IPS-20b (cell line): ENCODE data around the gene CRTC1.
"Not testable (repeated sequence)": the region's sequence is repeated elsewhere in the genome, so short reads cannot be mapped to it uniquely, and the experiment has no call there.

Experiments
- H3K27ac ChIP-seq: one replicate; pipeline ENCODE4 v1.5.1; 2013; ENCODE audit warnings: low read length
- H3K27me3 ChIP-seq: 2 replicates; pipeline ENCODE4 v1.6.1; 2013; ENCODE audit warnings: mild to moderate bottlenecking, low read length, inconsistent platforms; ENCODE audit not compliant: insufficient read depth
- H3K36me3 ChIP-seq: 2 replicates; pipeline ENCODE4 v1.6.1; 2013; ENCODE audit warnings: low read depth, mild to moderate bottlenecking, inconsistent platforms, low read length, moderate library complexity; ENCODE audit not compliant: insufficient read depth
- H3K4me1 ChIP-seq: 2 replicates; pipeline ENCODE4 v1.6.1; 2013; ENCODE audit warnings: mild to moderate bottlenecking, control low read depth, inconsistent platforms, low read length, moderate library complexity; ENCODE audit not compliant: insufficient read depth
- H3K4me3 ChIP-seq: 2 replicates; pipeline ENCODE4 v1.5.1; 2013; ENCODE audit warnings: mild to moderate bottlenecking, low read length, inconsistent platforms
- H3K9ac ChIP-seq: 2 replicates; pipeline ENCODE4 v1.6.1; 2013; ENCODE audit warnings: low read depth, mild to moderate bottlenecking, inconsistent platforms, low read length, moderate library complexity
- H3K9me3 ChIP-seq: 2 replicates; pipeline ENCODE4 v1.6.1; 2013; ENCODE audit warnings: mild to moderate bottlenecking, low read depth, low read length, inconsistent platforms; ENCODE audit not compliant: insufficient read depth

The CRTC1 gene

DNA sequence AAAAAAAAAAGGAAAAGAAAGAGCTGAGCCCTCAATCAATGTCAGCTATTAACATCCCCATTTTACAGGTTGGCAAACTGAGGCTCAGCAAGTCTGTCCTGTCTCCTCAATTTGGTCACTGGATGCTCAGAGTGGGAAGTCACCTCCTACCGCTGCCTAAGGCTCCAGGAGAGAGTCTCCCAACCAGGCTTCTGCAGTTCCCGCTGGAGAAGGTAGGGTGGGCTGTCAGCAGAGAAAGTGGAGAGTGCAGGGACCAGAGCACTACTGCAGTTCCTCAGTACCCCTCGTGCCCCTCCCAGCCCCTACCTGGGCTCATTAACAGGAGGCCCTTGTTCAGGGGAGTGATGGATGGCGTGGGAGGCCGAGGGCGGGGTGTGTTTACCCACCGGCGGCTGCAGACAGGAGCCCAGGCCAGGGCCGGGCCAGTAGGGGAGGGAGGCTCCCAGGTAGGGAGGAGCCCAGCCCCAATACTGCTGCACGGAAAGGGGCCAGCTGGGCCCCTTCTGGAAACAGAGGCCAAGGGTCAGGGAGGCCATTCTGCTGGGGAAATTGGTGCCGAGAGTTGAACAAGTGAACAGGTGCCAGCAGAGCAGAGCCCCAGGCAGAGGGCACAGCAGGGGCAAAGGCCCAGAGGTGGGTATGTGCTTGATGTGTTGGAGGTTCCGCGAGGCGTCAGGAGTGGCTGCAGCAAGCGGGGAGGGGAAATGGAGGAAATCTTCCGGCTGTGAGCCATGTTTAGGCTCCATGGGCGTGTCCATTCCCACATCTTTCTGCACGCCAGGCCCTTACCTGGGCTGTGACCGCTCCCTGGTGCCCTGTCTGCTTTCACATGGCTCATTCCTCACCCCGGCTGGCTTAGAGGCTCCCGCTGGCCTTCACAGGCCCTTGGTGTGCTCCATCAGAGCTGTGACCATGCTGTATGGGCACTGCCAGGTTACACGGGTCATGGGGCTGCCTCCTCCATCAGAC lies 115.2 kb downstream of the CRTC1 start:
- Histone ChIP-seq H3K9ac (no peak overlapping the region), H3K4me1 (no peaks in the 10 kb centered on the region), H3K27ac (no peak overlapping the region), H3K27me3 (peaks cover 91% of the 10 kb centered on the region), H3K36me3 (no peaks in the 10 kb centered on the region), H3K9me3 (no peaks in the 10 kb centered on the region), H3K4me3 (no peak overlapping the region)

DNA sequence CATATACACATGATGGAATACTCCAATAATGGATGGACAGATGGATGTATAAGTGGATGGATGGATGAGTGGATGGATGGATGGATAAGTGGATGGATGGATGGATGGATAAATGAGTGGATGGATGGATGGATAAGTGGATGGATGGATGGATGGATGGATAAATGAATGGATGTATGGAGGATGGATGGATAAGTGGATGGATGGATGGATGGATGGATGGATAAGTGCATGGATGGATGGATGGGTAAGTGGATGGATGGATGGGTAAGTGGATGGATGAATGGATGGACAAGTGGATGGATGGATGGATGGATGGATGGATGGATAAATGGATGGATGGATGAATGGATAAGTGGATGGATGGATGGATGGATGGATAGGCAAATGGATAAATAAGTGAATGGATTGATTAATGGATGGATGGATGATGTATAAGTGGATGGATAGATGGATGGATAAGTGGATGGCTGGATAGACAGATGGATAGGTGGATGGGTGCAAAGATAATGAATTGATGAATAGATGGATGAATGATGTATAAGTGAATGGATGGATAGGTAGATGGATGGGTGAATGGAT lies 116.0 kb downstream of the CRTC1 start:
- Histone ChIP-seq H3K9ac (no peak overlapping the region), H3K27ac (no peak overlapping the region), H3K4me1 (no peaks in the 10 kb centered on the region), H3K36me3 (no peaks in the 10 kb centered on the region), H3K4me3 (no peak overlapping the region), H3K9me3 (no peaks in the 10 kb centered on the region), H3K27me3 (peaks cover 83% of the 10 kb centered on the region)

DNA sequence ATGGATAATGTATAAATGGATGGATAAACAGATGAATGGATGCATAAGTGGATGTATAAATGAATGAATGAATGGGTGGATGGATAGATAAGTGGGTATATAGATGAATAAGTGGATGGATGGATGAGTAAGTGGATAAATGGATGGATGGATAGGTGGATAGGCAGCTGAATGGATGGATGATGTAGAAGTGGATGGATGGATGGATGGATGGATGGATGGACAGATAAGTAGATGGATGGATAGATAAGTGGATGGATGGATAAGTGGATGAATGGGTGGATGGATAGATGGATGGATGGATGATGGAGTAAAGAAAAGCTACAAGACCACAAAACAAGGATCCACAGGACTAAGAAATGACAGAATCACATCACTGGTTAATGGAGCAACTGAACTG lies 116.6 kb downstream of the CRTC1 start:
- no peak overlapping the region for H3K4me3 ChIP-seq
- no peak overlapping the region for H3K9ac ChIP-seq
- H3K9me3 ChIP-seq: no peaks in the 10 kb centered on the region
- H3K27ac ChIP-seq: no peak overlapping the region
- no peaks in the 10 kb centered on the region for H3K36me3 ChIP-seq
- H3K4me1 ChIP-seq: no peaks in the 10 kb centered on the region
- peaks cover 80% of the 10 kb centered on the region for H3K27me3 ChIP-seq

DNA sequence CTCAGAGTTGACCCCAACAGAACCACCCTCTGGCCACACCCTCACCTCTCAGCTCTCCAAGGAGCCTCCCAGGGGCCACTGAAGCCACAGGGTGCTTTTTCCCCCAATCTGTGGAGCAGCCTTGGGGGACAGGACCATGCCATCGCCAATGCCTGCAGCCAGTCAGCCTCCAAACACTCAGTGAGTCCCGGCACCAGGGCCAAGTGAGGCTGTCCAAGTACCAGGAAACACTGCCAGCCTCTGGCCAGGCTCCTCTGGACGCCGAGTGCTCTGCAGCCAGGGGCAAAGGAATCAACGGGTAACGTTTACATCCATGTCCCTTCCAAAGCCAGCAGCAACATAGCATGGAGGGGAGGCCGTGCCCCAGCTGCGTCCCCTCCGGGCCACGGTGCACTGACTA lies 117.2 kb downstream of the CRTC1 start:
- Histone ChIP-seq H3K4me3 (no peak overlapping the region), H3K9me3 (no peaks in the 10 kb centered on the region), H3K27me3 (peaks cover 80% of the 10 kb centered on the region), H3K36me3 (no peaks in the 10 kb centered on the region), H3K4me1 (no peaks in the 10 kb centered on the region), H3K9ac (no peak overlapping the region), H3K27ac (no peak overlapping the region)

DNA sequence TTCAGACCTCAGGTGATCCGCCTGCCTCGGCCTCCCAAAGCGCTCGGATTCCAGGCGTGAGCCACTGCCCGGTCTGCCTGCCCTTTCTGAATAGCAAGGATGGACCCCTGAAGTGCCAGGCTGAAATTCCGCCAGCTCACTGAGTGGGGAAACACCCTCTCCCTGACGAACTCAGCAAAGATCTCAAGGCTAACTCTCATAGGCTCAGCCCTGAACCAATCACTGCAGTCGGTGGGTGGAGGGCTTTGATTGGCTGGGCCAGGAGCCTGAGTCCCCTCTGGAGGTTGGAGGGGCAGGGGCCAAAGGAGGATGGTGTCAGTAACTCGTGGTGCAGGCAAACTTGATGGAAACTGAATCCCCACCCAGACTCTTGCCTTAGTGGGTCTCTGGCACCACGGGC lies 118.9 kb downstream of the CRTC1 start:
- no peaks in the 10 kb centered on the region for H3K9me3 ChIP-seq
- H3K4me1 ChIP-seq: no peaks in the 10 kb centered on the region

DNA sequence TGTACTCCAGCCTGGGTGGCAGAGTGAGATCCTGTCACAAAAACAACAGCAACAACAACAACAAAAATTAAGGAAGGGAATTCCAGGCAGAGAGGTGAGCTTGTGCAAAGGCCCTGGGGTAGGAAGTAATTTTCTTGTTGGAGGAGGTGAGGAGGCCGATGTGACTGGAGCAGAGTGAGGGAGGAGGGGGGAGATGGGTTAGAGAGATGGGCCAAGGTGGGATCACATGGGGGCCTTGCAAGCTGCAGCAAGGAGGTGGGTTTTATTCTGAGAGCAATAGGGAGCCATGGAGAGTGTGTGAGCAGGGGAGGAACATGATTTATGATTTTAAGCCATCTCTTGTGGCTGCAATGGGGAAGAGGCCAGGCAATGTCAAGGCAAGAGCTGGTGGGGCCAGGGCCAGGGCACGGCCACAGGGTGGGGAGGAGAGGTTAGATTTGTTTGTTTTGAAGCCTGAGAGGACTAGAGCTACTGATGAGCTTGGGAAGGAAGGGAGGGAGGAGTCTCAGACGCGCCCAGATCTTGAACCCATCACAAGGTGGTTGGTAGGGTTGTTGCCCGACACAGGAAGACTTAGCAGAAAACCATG lies 120.2 kb downstream of the CRTC1 start:
- Histone ChIP-seq H3K36me3 (no peaks in the 10 kb centered on the region), H3K27ac (no peak overlapping the region), H3K27me3 (peaks cover 63% of the 10 kb centered on the region), H3K4me3 (no peak overlapping the region), H3K9ac (no peak overlapping the region), H3K9me3 (no peaks in the 10 kb centered on the region), H3K4me1 (no peaks in the 10 kb centered on the region)

More for the DNA sequence above, 118.9 kb downstream of the CRTC1 start:
- no peak overlapping the region for H3K27ac ChIP-seq
- H3K4me3 ChIP-seq: no peak overlapping the region
- peaks cover 63% of the 10 kb centered on the region for H3K27me3 ChIP-seq
- H3K9ac ChIP-seq: no peak overlapping the region
- H3K36me3 ChIP-seq: no peaks in the 10 kb centered on the region

DNA sequence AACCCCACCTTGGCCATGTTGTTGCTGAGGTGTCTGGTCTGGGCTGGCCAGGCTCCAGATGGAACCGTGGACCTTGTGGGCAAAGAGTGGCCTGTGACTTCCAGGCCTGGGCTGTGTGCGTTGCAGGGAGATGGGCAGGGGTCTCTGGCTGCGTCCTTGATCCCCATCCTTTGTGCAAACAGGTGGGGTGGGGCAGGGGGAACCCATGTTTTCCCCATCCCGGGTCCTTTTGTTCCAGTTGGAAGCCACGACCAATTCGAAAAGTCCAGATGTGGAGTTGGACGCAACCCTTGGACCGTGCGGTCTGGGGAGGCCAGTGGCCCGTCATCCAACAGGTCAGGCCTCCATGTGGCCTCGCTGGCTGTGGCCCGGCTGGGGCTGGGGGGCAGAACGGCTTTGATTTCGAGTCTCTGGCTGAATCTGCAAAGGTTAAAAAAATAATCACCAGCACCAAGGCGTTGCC lies 120.7 kb downstream of the CRTC1 start:
- H3K9ac ChIP-seq: no peak overlapping the region
- no peak overlapping the region for H3K4me3 ChIP-seq
- H3K9me3 ChIP-seq: no peaks in the 10 kb centered on the region
- H3K27me3 ChIP-seq: peaks cover 63% of the 10 kb centered on the region
- H3K27ac ChIP-seq: no peak overlapping the region
- H3K36me3 ChIP-seq: no peaks in the 10 kb centered on the region
- H3K4me1 ChIP-seq: no peaks in the 10 kb centered on the region

DNA sequence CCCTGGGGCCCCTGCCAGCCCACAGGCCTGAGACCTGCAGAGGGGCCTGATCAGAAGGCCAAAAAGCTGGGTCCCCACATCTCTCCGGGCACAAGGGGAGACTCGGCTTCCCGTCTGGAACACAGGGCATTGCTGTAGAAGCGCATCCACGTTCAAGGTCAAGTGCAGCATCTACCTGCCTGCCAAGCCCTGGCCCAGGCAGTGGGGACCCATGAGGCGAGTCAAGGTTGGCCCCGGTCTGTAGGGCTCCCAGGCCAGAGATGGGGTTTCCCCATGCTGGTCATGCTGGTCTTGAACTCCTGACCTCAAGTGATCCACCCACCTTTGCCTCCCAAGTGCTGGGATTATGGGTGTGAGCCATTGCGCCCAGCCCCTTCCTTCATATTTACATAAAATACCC lies 121.2 kb downstream of the CRTC1 start:
- Histone ChIP-seq H3K4me3 (no peak overlapping the region), H3K9ac (no peak overlapping the region), H3K36me3 (no peaks in the 10 kb centered on the region), H3K9me3 (no peaks in the 10 kb centered on the region), H3K27me3 (peaks cover 63% of the 10 kb centered on the region), H3K4me1 (no peaks in the 10 kb centered on the region), H3K27ac (no peak overlapping the region)

DNA sequence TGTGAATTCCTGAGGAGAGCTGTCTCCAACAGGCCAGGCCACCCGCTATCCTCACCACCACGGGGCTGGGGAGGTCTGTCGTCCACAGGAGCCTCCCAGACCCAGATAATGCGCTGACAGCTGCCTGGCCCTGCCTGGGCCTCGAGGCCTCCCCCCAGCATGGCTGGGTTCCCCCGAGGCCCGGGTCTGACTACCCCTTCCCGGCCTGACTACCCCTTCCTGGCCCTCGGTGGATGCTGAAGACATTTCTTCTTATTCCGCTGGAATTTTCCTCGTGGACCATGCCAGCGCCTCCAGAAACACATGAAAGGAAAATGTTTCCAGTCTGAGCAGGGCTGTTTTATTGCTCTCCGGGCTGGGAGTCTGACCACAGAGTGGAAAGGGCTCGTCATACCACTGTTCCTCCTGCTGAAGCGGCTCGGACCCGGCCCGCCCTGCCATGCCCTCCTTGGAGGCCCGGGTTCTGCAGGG lies 124.4 kb downstream of the CRTC1 start:
- no peak overlapping the region for H3K9ac ChIP-seq
- no peak overlapping the region for H3K27ac ChIP-seq
- H3K9me3 ChIP-seq: no peaks in the 10 kb centered on the region
- no peaks in the 10 kb centered on the region for H3K36me3 ChIP-seq
- H3K27me3 ChIP-seq: peaks cover 54% of the 10 kb centered on the region
- H3K4me1 ChIP-seq: no peaks in the 10 kb centered on the region
- H3K4me3 ChIP-seq: no peak overlapping the region

DNA sequence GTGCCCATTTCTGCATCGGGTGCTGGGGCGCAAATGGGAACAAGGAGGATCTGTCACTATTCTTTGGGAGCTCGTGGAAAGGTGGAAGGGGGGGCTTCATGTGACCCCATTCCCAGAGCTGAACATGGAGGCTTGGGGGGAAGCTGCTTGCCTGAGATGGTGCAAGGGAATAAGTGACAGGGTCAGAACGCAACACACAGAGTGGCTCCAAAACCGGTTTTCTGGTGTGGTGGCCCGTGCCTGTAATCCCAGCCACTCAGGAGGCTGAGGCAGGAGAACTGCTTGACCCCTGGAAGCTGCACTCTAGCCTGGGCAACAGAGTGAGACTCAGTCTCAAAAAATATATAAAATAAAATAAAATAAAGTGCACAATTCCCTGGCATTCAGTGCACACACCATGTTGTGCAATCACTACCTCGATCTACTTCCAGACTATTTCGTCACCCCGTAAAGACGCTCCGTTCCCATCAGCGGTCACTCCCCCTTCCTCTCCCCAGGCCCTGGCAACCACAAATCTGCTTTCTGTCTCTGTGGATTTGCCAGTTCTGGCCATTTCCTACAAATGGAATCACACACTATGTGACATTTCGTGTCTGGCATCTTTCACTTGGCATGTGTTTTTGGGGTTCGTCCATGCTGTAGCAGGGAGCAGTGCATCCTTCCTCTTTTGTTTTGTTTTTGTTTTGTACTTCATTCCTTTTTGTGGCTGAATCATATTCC lies 125.8 kb downstream of the CRTC1 start:
- no peak overlapping the region for H3K4me3 ChIP-seq
- no peaks in the 10 kb centered on the region for H3K36me3 ChIP-seq
- no peaks in the 10 kb centered on the region for H3K4me1 ChIP-seq
- no peak overlapping the region for H3K27ac ChIP-seq
- no peaks in the 10 kb centered on the region for H3K9me3 ChIP-seq
- peaks cover 66% of the 10 kb centered on the region for H3K27me3 ChIP-seq
- H3K9ac ChIP-seq: no peak overlapping the region

DNA sequence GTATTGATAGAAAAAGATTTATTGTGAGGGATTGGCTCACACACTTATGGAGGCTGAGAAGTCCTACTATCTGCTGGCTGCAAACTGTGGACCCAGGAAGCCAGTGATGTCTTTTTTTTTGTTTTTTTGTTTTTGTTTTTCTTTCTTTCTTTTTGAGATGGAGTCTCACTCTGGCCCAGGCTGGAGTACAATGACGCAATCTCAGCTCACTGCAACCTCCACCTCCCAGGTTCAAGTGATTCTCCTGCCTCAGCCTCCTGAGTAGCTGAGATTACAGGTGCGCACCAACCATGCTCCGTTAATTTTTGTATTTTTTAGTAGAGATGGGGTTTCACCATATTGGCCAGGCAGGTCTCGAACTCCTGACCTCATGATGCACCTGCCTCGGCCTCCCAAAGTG lies 128.2 kb downstream of the CRTC1 start:
- H3K4me1 ChIP-seq, H3K4me3 ChIP-seq, H3K27ac ChIP-seq, H3K36me3 ChIP-seq, H3K9ac ChIP-seq, H3K9me3 ChIP-seq: not testable (repeated sequence)
- peaks cover 58% of the 10 kb centered on the region for H3K27me3 ChIP-seq
